ENCODE measurements around the gene POMT2. TPM values are rescaled to one million over a fixed set of nuclear protein-coding genes. Genes with fewer than 3 reads are reported as not detected.

Gene POMT2
- total and polyA plus RNA-seq, 9 donors = 6.7 to 35.3 (median 16.1) TPM

- intact Hi-C loops (cut with DNase I) = no loop called here
- TF ChIP-seq CTCF (IDR thresholded peaks at IDR 0.05) = no peak
- no peak for TF ChIP-seq EP300 (IDR thresholded peaks at IDR 0.05)
- TF ChIP-seq POLR2A (IDR thresholded peaks at IDR 0.05) = no peak
- Histone ChIP-seq H3K4me3 (no peak overlapping the region), H3K36me3 (no peaks in the 10 kb centered on the region), H3K27ac (no peak overlapping the region), H3K4me1 (ENCODE audit: insufficient read depth) (no peaks in the 10 kb centered on the region), H3K9me3 (no peaks in the 10 kb centered on the region), H3K27me3 (no peaks in the 10 kb centered on the region)
- DNase-seq = no peak
- WGBS, 3 donors = 39 to 57% (median 53%) methylated on average over 10 of the region's 10 CpGs
Observed at GRCh38 chr14:77260631-77261030, 60.1 kb downstream of the POMT2 start.

GRCh38 chr14:77260199-77260598 lies 60.5 kb downstream of the POMT2 start:
- Histone ChIP-seq H3K27me3 (no peaks in the 10 kb centered on the region), H3K9me3 (no peaks in the 10 kb centered on the region), H3K27ac (no peak overlapping the region), H3K4me3 (no peak overlapping the region), H3K4me1 (ENCODE audit: insufficient read depth) (no peaks in the 10 kb centered on the region), H3K36me3 (no peaks in the 10 kb centered on the region)
- no peak for DNase-seq
- intact Hi-C loops (cut with DNase I) = no loop called here
- WGBS, 3 donors = 72 to 76% (median 75%) methylated on average over 11 of the region's 11 CpGs
- TF ChIP-seq EP300 (IDR thresholded peaks at IDR 0.05) (no peak), POLR2A (IDR thresholded peaks at IDR 0.05) (no peak), CTCF (IDR thresholded peaks at IDR 0.05) (no peak)

GRCh38 chr14:77259025-77259715 lies 61.5 kb downstream of the POMT2 start:
- H3K4me3 ChIP-seq = no peak overlapping the region
- no peaks in the 10 kb centered on the region for H3K27me3 ChIP-seq
- H3K4me1 ChIP-seq (ENCODE audit: insufficient read depth) = no peaks in the 10 kb centered on the region
- 29 to 33% (median 29%) methylated on average over 10 to 11 of the region's 11 CpGs for WGBS, 3 donors
- no peaks in the 10 kb centered on the region for H3K36me3 ChIP-seq
- H3K9me3 ChIP-seq = no peaks in the 10 kb centered on the region
- TF ChIP-seq CTCF (IDR thresholded peaks at IDR 0.05) (no peak), POLR2A (IDR thresholded peaks at IDR 0.05) (no peak), EP300 (IDR thresholded peaks at IDR 0.05) (no peak)
- intact Hi-C loops (cut with DNase I) = no loop called here
- DNase-seq = no peak
- H3K27ac ChIP-seq = no peak overlapping the region

- no peak for DNase-seq
- Histone ChIP-seq H3K27ac (no peak overlapping the region), H3K4me3 (no peak overlapping the region), H3K27me3 (no peaks in the 10 kb centered on the region), H3K4me1 (ENCODE audit: insufficient read depth) (no peaks in the 10 kb centered on the region), H3K9me3 (no peaks in the 10 kb centered on the region), H3K36me3 (no peaks in the 10 kb centered on the region)
- TF ChIP-seq CTCF (IDR thresholded peaks at IDR 0.05) (no peak), POLR2A (IDR thresholded peaks at IDR 0.05) (no peak)
- intact Hi-C loops (cut with DNase I) = no loop called here
- WGBS, 3 donors = 90 to 93% (median 92%) methylated on average over 5 of the region's 5 CpGs
Observed at GRCh38 chr14:77258566-77258965, 62.1 kb downstream of the POMT2 start.
